ENCODE data around the gene RCBTB2.

DNA sequence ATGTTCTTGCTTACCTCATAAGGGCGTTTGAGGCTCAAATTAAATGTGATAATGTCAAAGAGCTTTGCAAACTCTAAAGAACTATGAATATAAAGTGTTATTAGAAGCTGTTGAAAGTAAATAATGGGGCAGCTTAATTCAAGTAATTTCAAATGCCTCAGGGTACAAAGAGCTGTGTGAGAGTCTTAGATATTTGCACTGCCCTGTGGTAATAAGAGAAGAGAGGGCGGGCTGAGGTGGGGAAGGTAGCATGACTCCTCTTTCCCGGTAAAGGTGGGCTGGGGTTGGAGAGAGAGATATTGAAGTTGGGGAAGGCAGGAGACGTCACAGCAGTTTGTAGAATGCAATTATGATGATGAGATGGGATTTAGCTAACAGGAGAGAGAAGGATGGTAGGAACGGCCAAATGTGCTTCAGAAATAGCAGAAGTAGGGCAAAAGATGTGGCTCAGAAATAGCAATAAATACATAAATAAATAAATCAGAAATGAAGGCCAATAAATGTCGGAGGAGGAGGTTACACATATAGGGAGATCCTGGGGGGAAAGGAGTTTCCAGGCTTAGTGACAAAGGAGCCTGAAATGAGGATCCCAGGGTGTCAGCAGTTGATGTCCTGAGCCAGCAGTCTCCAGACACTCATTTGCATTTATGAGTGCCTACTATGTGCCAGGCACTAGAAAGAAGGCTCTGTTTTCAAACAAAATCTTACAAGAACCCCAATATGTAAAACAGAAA, 35.7 kb upstream of the RCBTB2 start:
- TF ChIP-seq, protein P1, sequence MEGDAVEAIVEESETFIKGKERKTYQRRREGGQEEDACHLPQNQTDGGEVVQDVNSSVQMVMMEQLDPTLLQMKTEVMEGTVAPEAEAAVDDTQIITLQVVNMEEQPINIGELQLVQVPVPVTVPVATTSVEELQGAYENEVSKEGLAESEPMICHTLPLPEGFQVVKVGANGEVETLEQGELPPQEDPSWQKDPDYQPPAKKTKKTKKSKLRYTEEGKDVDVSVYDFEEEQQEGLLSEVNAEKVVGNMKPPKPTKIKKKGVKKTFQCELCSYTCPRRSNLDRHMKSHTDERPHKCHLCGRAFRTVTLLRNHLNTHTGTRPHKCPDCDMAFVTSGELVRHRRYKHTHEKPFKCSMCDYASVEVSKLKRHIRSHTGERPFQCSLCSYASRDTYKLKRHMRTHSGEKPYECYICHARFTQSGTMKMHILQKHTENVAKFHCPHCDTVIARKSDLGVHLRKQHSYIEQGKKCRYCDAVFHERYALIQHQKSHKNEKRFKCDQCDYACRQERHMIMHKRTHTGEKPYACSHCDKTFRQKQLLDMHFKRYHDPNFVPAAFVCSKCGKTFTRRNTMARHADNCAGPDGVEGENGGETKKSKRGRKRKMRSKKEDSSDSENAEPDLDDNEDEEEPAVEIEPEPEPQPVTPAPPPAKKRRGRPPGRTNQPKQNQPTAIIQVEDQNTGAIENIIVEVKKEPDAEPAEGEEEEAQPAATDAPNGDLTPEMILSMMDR (IDR thresholded peaks at IDR 0.05) = no peak
- TF ChIP-seq POLR2AphosphoS5 (IDR thresholded peaks at IDR 0.05) (no peak), POLR2A (IDR thresholded peaks at IDR 0.05) (no peak)

All from breast epithelium (tissue), 3 donors.